K562 (cell line): ENCODE data around the gene ACP5. TPM values are rescaled to one million over a fixed set of nuclear protein-coding genes. Genes with fewer than 3 reads are reported as not detected.
A peak's percentile ranks its signal among the peaks of the same experiment; 100 is the strongest.

Experiments used
- CEBPB ChIP-seq: fragments of 450-650 bp; IDR thresholded peaks from 2 replicates; pipeline ENCODE4 v1.6.1; 2016; ENCODE audit warnings: missing genetic modification characterization, missing compliant biosample characterization
- CUX1 ChIP-seq: fragments of 200-800 bp; sonication (Bioruptor generic); IDR thresholded peaks from 2 replicates; pipeline ENCODE4 v1.6.1; 2016; ENCODE audit warnings: missing genetic modification characterization, missing compliant biosample characterization
- HNRNPL ChIP-seq: fragments of 200-400 bp; formaldehyde crosslinking; IDR thresholded peaks from 2 replicates; pipeline ENCODE4 v1.6.1; 2017; ENCODE audit warnings: low read depth, mild to moderate bottlenecking, low read length
- RBFOX2 ChIP-seq: fragments of 200-400 bp; formaldehyde crosslinking; IDR thresholded peaks from 2 replicates; pipeline ENCODE4 v1.6.1; 2017; ENCODE audit warnings: low read depth, mild to moderate bottlenecking, low read length, moderate library complexity
- SMAD3 ChIP-seq: fragments of 450-650 bp; formaldehyde crosslinking; conservative IDR thresholded peaks from 2 replicates; pipeline ENCODE4 v1.4.0; 2020; ENCODE audit warnings: mild to moderate bottlenecking
- SMARCB1 ChIP-seq: IDR thresholded peaks from 2 replicates; pipeline ENCODE4 v1.6.1; 2011; ENCODE audit warnings: improper control_type of control experiment, low read depth; ENCODE audit not compliant: insufficient read length
- SREBF2 ChIP-seq: sonication (generic); formaldehyde crosslinking; IDR thresholded peaks from 2 replicates; pipeline ENCODE4 v1.4.0; 2020; ENCODE audit warnings: mild to moderate bottlenecking, missing genetic modification reagents
- ZNF280A ChIP-seq: fragments of 450-650 bp; IDR thresholded peaks from 2 replicates; pipeline ENCODE4 v1.6.1; 2018; ENCODE audit warnings: mild to moderate bottlenecking, low read depth; ENCODE audit not compliant: partially characterized antibody
- ZSCAN29 ChIP-seq: fragments of 450-650 bp; IDR thresholded peaks from 2 replicates; pipeline ENCODE4 v1.6.1; 2017
- polyA plus RNA-seq, 8 experiments: library from polyadenylated mRNA; depleted of rRNA in 4 of 8; stranded (reverse) in 5 of 8; unstranded in 3 of 8; fragments of >200 nt; fragmentation: Nextera tagmentation in 2 of 8; fragmentation: Illumina TruSeq in 1 of 8; extraction: Ambion mirVana in 2 of 8; extraction: Trizol in 1 of 8; gene quantifications; 2 replicates each; pipeline versions ENCODE4 v1.2.1 to v1.2.3, GENCODE V29; 2011 to 2014; ENCODE audit warnings: inconsistent platforms in 1 of 8, missing spikeins in 1 of 8
- total RNA-seq, 7 experiments: library from RNA; depleted of rRNA in 6 of 7; stranded (reverse); fragments of >200 nt in 6 of 7; fragmentation: Illumina TruSeq in 2 of 7; extraction: Trizol in 2 of 7; gene quantifications; 2 replicates each; pipeline versions ENCODE4 v1.2.1 to v1.2.3, GENCODE V29; 2011 to 2021; ENCODE audit warnings: low replicate concordance in 1 of 7

Gene ACP5
- total and polyA plus RNA-seq, 9 of the 15 experiments (the other 6 are each of a cell fraction or from before 2014, with no cell fraction given), result 0.06 to 1.1 (median 0.31) TPM; not detected in 1

- TF ChIP-seq CUX1 (CRISPR knock-in tag), result no peak
- TF ChIP-seq ZSCAN29, result no peak
- TF ChIP-seq SMARCB1, result no peak
- TF ChIP-seq CEBPB (tag), result 0 out of 2 replicates have a peak, but pooled peaks have one; percentile 12
- no peak for TF ChIP-seq ZNF280A
- no peak for TF ChIP-seq SMAD3 (CRISPR knock-in tag)
- TF ChIP-seq SREBF2, result no peak
- no peak for TF ChIP-seq HNRNPL
- peak; percentile 77 for TF ChIP-seq RBFOX2
Observed at GRCh38 chr19:11538232-11539036, 39.0 kb downstream of the ACP5 start, which contains the start of gene CNN1 (continued).
